Measurements from ENCODE around the gene PLEKHG4B.
"Not testable (repeated sequence)": the region's sequence is repeated elsewhere in the genome, so short reads cannot be mapped to it uniquely, and the experiment has no call there.

The PLEKHG4B gene

DNA sequence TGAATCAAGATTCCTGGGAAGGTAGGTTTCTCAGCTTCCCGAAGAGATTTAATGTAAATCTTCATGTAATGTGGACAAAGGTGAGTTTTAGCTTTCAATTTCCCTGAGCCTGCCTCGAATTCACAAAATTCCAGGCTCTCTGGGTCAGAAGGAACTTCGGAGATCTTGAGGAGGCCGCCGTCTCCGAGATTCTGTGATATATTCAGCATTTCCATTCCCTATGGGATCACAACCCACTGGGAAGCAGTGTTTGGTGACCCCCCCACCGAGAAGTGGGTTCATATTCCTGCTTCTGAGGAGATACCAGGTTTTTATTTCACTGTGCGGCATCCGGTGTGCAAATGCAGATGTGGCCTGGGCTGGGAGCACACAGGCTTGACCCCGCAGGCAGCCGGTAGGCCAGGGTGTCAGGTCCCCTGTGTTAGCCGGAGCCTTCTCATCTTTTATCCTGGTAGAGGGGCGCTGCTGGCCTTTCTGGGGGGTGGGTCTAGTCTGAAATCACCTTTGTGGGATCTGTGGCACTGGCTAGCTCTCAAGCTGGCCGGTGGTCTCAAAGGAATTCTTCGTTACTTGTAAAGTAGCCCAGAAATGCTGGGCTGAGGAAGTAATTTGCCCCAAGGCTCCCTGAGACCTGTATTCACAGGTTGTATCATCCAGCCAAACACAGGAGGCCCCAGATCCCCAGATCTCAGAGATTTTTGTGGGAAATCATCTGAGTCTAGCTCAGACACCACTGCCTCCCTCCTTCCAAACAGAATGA is 1.4 kb downstream of the PLEKHG4B start:
- no peak for DNase-seq (ENCODE audit: low spot score)

DNA sequence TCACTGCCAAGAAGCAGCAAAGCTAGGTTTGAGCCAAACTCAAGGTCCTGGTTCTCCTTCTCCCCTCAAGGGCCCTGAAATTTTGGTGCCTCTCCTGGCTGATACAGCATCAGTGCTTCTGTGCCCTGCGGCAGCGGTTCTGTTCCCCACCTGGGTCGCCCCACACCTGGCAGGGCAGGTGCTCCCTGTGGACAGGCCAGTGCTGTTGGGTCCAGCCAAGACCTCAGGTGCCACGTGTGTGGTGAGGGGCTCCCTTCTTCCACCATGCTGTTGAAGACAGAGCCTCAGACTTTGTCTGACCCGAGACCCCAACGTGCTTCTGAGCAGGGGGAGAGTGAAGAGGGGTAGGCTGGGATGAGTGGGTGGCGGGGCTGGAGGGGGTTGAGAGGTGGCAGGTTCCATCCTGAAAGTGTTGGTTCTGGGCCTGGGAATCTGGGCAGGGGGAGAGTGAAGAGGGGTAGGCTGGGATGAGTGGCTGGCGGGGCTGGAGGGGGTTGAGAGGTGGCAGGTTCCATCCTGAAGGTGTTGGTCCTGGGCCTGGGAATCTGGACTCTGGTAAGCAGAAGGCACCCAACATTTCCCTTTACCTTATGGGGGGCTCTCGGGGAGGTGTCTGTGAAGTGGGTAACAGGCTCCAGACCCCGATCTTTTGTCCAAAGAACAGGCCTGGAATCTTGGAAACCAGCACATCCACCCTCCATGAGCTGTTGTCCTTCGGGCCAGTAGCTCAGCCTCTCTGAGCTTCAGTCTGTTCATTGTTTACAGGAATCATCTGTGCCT is 2.3 kb downstream of the PLEKHG4B start:
- DNase-seq (ENCODE audit: low spot score): no peak

DNA sequence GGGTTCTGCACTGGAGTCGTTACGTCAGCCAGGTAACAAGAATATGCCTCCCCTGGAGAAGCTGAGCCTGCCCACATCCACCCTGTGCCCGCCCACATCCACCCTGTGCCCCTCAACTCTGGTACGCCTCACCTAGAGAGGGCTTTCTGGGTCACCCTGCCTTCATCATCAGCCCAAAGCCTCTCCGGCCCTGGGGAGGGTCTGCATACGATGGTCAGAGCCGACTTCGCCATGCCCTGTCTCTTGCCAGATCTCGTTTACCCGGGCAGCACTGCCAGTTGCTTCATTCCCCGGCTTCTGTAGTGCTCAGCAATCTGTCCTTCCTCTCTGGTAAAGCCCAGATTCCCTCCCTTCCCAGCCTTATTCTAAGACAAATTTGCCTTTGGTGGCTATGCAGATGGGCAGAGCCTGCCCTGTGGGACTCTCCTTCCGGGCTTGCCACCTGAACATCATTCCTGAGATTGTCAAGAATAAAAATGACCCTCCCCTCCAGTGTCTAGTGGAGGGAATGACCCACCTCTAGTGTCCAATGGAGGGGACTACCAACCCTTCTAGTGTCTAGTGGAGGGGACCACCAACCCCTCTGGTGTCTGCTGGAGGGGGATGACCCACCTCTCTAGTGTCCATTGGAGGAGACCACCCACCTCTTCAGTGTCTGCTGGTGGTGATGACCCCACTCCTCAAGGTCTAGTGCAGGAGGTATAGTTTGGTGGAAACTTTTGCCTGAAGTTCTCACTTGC is 3.4 kb downstream of the PLEKHG4B start:
- DNase-seq (ENCODE audit: low spot score): no peak

DNA sequence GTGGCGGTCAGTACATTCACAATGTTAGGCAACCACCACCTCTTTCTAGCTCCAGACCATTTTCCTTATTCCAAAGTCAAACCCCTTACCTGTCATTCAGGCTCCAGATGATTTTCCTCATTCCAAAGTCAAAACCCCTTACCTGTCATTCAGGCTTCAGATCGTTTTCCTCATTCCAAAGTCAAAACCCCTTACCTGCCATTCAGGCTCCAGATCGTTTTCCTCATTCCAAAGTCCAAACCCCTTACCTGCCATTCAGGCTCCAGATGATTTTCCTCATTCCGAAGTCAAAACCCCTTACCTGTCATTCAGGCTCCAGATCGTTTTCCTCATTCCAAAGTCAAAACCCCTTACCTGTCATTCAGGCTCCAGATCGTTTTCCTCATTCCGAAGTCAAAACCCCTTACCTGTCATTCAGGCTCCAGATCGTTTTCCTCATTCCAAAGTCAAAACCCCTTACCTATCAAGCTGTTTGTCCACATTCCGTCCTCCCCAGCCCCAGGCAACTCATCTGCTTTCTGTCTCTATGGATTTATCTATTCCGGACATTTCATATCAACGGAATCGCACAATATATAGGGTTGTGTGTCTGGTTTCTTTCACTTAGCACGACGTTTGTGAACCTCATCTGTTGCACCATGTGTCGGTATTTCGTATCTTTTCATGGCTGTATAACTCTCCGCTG is 5.2 kb downstream of the PLEKHG4B start:
- no peak for DNase-seq (ENCODE audit: low spot score)

DNA sequence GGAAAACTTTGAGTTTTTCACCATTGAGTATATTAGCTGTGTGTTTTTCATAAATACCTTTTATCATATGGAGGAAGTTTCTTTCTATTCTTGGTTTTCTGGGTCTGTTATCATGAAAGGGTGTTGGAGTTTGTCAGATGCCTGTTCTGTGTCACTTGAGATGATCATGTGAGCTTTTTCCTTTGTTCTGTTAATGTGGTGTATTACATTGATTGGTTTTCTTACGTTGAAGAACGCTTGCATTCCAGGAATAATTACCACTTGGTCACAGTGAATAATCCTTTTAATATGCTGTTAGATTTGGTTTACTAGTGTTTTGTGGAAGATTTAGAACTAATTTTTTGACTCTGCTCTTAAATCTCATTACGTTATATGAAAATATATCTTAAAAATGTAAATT is 7.8 kb downstream of the PLEKHG4B start:
- no peak for DNase-seq (ENCODE audit: low spot score)

DNA sequence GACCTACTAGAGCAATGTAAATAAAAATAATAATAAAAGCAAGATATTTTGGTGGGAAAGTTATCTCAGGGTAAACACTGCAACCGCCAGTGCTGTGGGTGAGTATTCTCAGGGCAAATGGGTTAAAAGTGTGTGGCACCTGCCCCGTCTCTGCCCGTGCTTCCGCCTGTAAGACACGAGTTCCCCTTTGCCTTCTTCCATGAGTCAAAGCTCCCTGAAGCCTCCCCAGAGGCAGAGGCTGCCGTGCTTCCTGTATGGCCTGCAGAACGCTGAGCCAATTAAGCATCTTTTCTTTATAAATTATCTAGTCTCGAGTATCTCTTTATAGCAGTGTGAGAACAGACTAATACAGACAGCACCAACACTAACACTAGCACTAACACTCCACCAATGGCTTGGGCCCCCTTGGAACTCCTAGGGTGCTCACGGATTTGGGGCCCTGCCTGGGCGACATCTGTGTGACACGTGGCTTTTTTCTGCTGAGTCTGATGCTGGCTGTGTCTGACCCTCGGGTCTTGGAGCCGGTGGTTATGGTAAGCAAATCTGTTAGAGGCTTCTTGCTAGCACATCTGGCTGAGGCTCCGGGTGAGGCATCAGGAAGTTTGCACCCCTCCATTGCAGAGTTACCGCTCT is 10.6 kb downstream of the PLEKHG4B start:
- no peak for DNase-seq (ENCODE audit: low spot score)

DNA sequence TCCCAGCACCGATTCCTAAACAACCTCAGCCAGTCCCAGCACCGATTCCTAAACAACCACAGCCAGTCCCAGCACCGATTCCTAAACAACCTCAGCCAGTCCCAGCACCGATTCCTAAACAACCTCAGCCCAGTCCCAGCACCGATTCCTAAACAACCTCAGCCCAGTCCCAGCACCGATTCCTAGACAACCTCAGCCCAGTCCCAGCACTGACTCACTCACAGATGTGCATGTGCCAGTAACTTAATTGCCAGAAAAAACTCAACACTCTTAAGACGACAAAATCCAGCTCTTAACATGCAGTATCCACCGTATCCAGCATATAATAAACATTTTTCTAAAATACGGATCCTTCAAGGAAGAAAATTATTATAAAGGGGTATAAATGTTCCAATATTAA is 12.1 kb downstream of the PLEKHG4B start:
- not testable (repeated sequence) for DNase-seq (ENCODE audit: low spot score)

DNA sequence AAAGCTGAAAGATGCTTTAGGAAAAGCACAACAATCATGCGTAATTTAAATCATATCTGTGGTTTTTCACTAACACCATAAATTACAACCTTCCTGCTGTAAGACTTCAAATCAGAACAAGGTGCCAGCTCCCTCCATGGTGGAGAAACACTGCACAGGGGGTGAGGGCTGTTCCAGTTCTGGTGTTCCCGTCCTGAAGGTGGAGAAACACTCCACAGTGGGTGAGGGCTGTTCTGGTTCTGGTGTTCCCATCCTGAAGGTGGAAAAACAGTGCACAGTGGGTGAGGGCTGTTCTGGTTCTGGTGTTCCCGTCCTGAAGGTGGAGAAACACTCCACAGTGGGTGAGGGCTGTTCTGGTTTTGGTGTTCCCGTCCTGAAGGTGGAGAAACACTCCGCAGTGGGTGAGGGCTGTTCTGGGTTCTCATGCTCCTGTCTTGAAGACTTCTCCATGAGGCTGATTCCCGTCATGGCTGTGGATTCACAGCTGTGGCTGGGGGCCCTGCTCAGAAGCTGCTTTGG is 12.9 kb downstream of the PLEKHG4B start:
- DNase-seq (ENCODE audit: low spot score): no peak

DNA sequence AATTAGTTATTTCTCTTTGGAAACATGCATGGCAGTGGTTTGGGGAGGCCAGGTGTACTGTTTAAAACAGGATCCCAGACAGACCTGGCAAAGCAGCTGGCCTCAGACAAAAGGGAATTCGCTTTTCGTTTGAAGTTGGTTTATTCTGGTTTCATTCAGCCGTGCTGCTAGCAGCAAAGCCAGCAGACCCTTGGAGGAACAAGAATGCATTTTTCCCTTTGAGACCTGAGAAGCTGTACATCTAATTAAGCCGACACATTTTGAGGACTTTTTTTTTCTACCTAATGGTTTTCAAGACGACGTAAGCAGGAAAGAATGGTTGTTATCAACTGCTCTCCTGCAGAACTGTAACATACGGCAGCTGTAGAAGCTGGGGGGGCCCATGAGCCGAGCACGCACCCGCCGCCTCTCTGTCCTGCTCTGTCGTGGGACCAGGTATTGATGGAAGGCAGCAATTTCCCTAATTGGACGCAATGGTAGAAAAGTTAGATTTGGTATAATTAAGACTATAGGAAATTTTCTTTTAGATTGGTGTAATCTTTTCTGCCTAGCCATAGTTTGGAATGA is 13.6 kb downstream of the PLEKHG4B start:
- no peak for DNase-seq (ENCODE audit: low spot score)

DNA sequence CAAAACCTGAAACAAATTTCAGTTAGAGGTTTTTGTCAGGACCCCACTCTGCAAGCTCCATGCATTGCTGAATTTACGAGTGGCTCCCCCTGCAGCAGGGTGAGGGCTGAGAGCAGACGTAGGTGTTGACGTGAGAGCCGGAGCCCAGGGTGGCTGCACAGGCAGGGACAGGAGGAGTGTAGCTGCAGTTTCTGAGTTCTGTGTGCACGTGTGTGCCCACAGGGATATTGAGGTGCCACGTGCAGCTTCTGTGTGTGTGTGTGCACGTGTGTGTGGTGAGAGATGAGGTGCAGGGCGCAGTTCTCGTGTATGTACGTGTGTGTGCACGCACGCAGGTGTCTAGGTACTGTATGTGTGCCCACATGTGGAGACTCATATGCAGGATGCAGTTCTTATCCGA is 14.6 kb downstream of the PLEKHG4B start:
- no peak for DNase-seq (ENCODE audit: low spot score)

DNA sequence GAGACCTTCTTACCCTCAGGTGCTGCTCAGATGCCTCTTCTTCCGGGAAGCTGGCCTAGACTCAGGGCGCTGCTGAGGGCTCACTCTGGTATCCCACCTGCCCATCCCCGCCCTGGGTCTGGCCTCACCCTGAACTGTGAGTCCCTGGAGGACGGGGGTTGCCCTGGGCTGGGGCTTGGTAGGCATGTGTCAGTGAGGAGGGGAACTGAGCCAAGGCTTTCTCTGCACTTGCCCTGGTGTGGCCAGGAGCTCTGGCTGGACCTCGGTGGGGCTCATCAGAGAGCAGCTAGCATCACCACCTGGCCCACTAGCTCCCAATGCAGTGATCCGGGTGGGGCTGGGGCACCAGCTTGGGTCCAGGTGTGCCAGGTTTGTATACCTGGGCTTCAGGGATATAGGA is 15.6 kb downstream of the PLEKHG4B start:
- DNase-seq (ENCODE audit: low spot score): no peak

DNA sequence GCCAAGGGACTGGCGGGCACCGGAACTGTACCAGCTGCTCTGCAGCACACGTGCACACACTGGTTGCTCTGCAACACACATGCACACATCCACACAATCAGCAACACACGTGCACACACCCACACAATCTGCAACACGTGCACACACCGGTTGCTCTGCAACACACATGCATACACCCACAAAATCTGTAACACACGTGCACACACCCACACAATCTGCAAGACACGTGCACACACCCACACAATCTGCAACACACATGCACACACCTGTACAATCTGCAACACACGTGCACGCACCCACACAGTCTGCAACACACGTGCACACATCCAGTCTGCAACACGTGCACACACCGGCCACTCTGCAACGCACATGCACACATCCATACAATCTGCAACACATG is 17.9 kb downstream of the PLEKHG4B start:
- no peak for DNase-seq (ENCODE audit: low spot score)

DNA sequence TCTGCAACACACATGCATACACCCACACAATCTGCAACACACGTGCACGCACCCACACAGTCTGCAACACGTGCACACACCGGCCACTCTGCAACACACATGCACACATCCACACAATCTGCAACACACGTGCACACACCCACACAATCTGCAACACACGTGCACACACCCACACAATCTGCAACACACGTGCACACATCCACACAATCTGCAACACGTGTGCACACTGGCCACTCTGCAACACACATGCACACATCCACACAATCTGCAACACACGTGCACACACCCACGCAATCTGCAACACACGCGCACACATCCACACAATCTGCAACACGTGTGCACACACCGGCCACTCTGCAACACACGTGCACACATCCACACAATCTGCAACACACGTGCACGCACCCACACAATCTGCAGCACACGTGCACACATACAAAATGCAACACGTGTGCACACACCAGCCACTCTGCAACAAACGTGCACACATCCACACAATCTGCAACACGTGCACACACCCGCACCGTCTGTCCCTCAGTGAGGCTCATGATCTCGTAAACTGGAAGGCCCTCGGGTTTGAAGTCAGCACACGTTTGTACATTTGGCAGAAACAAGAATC is 18.4 kb downstream of the PLEKHG4B start:
- DNase-seq (ENCODE audit: low spot score): no peak

DNA sequence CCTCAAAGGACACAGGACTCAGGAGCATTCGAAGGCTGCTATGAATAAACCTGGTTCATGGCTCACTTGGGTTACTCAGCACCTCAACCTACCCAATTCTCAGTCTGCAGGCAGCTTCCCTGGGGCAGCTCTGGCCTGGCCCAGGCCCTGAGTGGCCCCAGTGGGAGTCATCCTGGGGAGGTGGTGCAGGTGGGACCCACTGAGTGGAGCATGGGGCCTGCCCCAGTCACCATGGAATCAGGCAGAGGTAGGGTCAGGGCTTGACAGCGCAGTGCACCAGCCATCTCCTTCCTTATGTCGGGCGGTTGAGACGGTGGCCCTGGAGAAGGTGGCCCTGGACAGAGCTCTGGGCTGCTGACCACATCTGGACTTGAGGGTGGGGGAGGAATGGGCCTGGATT is 19.2 kb downstream of the PLEKHG4B start:
- no peak for DNase-seq (ENCODE audit: low spot score)

DNA sequence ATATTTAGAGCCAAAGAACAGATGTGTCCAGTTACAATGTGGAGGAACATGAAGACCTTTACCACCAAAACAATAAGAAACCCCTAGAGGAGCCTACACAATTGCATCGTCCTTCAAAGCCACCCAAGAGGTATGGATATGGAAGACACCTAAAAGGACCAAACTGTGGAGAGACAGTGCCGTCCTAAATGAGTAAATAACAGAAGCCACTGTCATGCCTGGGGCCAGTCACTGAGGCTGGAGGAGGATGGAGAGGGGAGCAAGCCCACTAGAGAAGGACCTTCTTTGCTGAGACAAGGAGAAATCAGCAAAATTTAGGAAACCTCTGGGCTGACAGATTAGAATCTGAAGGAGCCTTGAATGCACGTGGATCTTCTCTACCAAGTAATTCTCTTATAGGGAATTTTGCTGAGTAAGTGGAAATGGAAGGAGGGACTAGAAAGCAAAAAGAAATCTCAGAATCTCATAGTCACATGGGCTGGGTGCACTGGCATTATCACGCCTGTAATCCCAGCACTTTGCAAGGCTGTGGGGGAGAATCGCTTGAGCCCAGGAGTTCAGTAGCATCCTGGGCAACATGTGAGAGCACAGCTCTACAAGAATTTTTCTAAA is 27.6 kb downstream of the PLEKHG4B start:
- no peak for DNase-seq (ENCODE audit: low spot score)

DNA sequence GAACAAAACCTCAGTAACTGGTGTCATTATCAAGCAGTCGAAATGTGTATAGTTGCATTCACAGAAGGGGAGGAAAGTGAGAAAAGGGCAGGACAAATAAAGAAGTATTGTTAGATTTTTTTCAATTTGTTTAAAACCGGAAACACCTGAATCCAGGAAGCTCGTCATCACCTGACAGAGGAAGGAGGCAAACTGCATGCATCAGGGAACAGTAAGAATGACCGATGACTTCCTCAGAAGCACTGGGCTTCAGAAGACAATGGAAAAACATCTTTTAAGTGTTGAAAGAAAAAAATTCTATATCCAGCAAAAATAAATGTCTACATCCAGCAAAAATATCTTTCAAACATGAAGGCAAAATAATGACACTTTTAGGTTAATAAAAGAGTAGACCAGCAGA is 29.5 kb downstream of the PLEKHG4B start:
- DNase-seq (ENCODE audit: low spot score): no peak

DNA sequence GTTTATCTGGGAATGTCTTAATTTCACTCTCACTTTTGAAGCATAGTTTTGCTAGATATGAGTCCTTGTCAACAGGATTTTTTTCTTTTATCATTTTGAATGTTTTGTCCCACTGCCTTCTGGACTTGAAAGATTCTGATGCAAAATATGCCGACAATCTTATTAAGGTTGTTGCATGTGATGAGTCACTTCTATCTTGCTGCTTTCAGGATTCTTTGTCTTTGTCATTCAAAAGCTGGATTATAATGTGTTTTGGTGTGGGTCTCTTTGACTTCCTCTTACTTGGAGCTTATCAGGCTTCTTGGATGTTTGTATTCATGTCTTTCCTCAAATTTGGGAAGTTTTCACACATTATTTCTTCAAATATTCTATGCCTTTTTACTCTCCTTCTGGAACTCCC is 33.8 kb downstream of the PLEKHG4B start:
- DNase-seq (ENCODE audit: low spot score): no peak

DNA sequence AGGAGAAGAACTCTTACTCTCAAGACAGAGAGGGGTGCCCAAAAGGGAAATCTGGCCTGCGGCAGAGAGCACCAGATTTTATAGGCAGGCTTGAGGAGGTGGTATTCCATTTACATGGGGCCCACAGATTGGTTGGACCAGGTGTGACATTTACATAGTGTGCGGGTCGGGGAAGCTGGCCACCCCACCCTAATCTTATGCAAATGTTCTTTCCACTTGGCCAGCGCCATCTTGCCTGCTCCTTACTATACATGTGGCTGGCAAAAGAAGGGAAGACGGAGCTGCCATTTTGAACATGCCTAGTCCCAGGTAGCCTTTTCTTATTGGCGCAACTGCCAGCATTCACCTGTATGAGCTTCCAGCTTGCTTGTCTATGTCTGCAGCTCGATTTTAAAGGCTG is 34.8 kb downstream of the PLEKHG4B start:
- DNase-seq (ENCODE audit: low spot score): no peak

DNA sequence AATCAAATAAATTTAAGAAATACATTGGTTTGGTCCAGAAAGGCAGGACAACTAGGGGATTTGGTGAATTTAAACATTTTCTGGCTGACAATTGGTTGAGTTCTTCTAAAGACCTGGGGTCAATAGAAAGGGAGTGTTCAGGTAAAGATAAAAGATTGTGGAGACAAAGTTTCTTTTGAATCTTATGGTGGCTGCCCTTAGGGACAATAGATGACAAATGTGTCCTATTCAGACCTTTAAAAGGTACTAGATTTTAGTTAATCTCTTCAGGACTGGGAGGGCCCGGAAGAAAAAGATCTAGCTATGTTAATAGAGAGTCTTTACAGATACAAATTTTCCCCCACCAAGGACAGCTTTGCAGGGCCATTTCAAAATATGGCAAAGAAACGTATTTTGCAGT is 35.9 kb downstream of the PLEKHG4B start:
- DNase-seq (ENCODE audit: low spot score): no peak

DNA sequence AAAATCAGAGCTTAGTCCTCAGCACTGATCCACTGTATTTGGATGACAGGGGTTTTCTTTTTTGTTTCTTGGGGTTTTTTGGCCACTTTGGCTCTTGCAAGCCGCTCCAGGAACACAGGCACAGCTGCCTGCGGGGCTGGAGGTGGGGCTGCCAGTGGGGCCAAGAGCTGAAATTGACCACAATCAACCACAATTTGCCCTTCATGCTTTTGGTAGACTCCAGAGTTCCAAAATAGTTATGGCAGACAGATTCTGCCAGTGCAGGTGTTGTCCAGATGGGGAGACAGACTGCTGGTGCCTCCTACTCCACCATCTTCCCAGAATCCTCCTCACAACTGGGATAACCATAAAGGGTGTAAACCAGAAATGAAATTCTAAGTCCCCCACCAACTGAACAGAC is 36.5 kb downstream of the PLEKHG4B start:
- no peak for DNase-seq (ENCODE audit: low spot score)

Data from pons (tissue), 1 donor.